Prostate gland (tissue), 2 donors: ENCODE measurements around the gene RELT.

Experiments
- CTCF ChIP-seq, 4 experiments: fragments of 200-600 bp in 2 of 4; fragments of 450-650 bp in 2 of 4; sonication (generic) in 2 of 4; IDR thresholded peaks; 1 replicate in 3 of 4; 2 replicates in 1 of 4; pipeline ENCODE4 v1.5.1; 2016 to 2019; ENCODE audit warnings: antibody characterized with exemption in 4 of 4, mild to moderate bottlenecking in 2 of 4, moderate library complexity in 2 of 4
- POLR2A ChIP-seq: fragments of 450-650 bp; IDR thresholded peaks from one replicate; pipeline ENCODE4 v1.6.1; 2016; ENCODE audit warnings: antibody characterized with exemption, mild to moderate bottlenecking
- POLR2AphosphoS5 ChIP-seq: sonication (generic); formaldehyde crosslinking; IDR thresholded peaks from one replicate; pipeline ENCODE4 v1.6.1; 2017; ENCODE audit warnings: antibody characterized with exemption

- TF ChIP-seq CTCF (IDR thresholded peaks at IDR 0.05) (no peak), POLR2AphosphoS5 (no peak), POLR2A (no peak)
Observed at GRCh38 chr11:73420136-73420535, 43.9 kb downstream of the RELT start.
